Right lobe of liver (tissue), 6 donors: Measurements from ENCODE around the gene EEFSEC. TPM values are rescaled to one million over a fixed set of nuclear protein-coding genes. Genes with fewer than 3 reads are reported as not detected.

Source experiments
- ATAC-seq, 4 donors: fragments of 200-7000 bp; cut with Tn5 transposase; one replicate each; pipeline ENCODE4 v1.9.1; 2020; ENCODE audit warnings: mild to moderate bottlenecking in 4 of 4, moderate library complexity in 4 of 4
- DNase-seq, 3 donors: peaks; one replicate each; pipeline ENCODE4 v3.0.0-alpha.2; 2020
- H3K27ac ChIP-seq, 3 donors: fragments of 200-600 bp; one replicate each; pipeline ENCODE4 v1.8.0; 2022
- H3K27me3 ChIP-seq, 2 donors: fragments of 200-600 bp; one replicate each; pipeline ENCODE4 v1.8.0; 2022
- H3K36me3 ChIP-seq, 4 donors: fragments of 200-600 bp; sonication (generic) in 1 of 4; one replicate each; pipeline versions ENCODE4 v1.5.1 to v1.8.0; 2017 to 2022; ENCODE audit warnings: control low read depth in 1 of 4
- H3K4me1 ChIP-seq, 4 donors: fragments of 200-600 bp; sonication (generic) in 1 of 4; one replicate each; pipeline versions ENCODE4 v1.5.1 to v1.8.0; 2017 to 2022; ENCODE audit warnings: control low read depth in 1 of 4
- H3K4me3 ChIP-seq, 3 donors: fragments of 200-600 bp; one replicate each; pipeline ENCODE4 v1.8.0; 2022
- H3K9me3 ChIP-seq, 4 donors: fragments of 200-600 bp; sonication (generic) in 1 of 4; one replicate each; pipeline versions ENCODE4 v1.5.1 to v1.8.0; 2017 to 2022; ENCODE audit warnings: control low read depth in 1 of 4
- CTCF ChIP-seq, 4 donors: fragments of 200-600 bp in 3 of 4; fragments of 450-650 bp in 1 of 4; IDR thresholded peaks; one replicate each; pipeline versions ENCODE4 v1.5.1 to v1.8.0; 2016 to 2022; ENCODE audit warnings: antibody characterized with exemption in 4 of 4, mild to moderate bottlenecking in 2 of 4
- POLR2A ChIP-seq: fragments of 450-650 bp; IDR thresholded peaks from one replicate; pipeline ENCODE4 v1.6.1; 2017; ENCODE audit warnings: antibody characterized with exemption, mild to moderate bottlenecking
- WGBS: methylation state at CpG from one replicate; pipeline ENCODE4 v1.1.6; 2018; ENCODE audit warnings: low coverage, low lambda C conversion rate; ENCODE audit not compliant: insufficient coverage; ENCODE audit errors: missing lambda C conversion rate; 5-methylcytosine and 5-hydroxymethylcytosine counted together
- intact Hi-C, 2 donors: fragments of 100-400 bp; cut with DNase I; formaldehyde crosslinking; loops; one replicate each; pipeline versions ENCODE4 v1.11.2 to v1.14.1; 2022
- total RNA-seq, 6 experiments: library from RNA; depleted of rRNA in 2 of 6; stranded (reverse); fragments of >200 nt in 2 of 6; fragmentation: NEBNext Ultra II Directional in 3 of 6; extraction: Animal tissue kit (Norgen Biotek cat#: 25700) in 3 of 6; gene quantifications; one replicate each; pipeline versions ENCODE4 v1.1.0 to v1.2.4, GENCODE V29; 2016 to 2023
- donor health status: DM: no; HTN: yes; CAD: no.
- donor health status: DM: no; HTN: no; CAD: no.
- donor health status: DM: no; HTN: no; CAD: no.
- donor health status: DM: no; HTN: yes; CAD: no.
- donor health status: DM: no; HTN: yes; CAD: no.

Gene EEFSEC
- total RNA-seq, 6 experiments from 2014 or later = 10.1 to 24.0 (median 13.4) TPM

GRCh38 chr3:128408693-128409623, 255.7 kb downstream of the EEFSEC start:
- intact Hi-C loops = no loop called here
- TF ChIP-seq CTCF (IDR thresholded peaks at IDR 0.05) (no peak), POLR2A (no peak)
- Histone ChIP-seq H3K9me3 (no peaks in the 10 kb centered on the region), H3K27ac (no peak overlapping the region), H3K27me3 (no peaks in the 10 kb centered on the region), H3K4me1 (no peaks in the 10 kb centered on the region), H3K36me3 (no peaks in the 10 kb centered on the region), H3K4me3 (no peak overlapping the region)
- ATAC-seq = no peak
- DNase-seq = no peak
- 83% methylated on average over 3 of the region's 16 CpGs for WGBS

GRCh38 chr3:128409624-128410581, 256.6 kb downstream of the EEFSEC start:
- no peak overlapping the region for H3K27ac ChIP-seq
- WGBS = 20% methylated on average over 1 of the region's 18 CpGs
- H3K36me3 ChIP-seq = no peaks in the 10 kb centered on the region
- intact Hi-C loops = no loop called here
- H3K4me1 ChIP-seq = no peaks in the 10 kb centered on the region
- H3K4me3 ChIP-seq = no peak overlapping the region
- H3K27me3 ChIP-seq = no peaks in the 10 kb centered on the region
- ATAC-seq (no peak), DNase-seq (no peak)
- H3K9me3 ChIP-seq = no peaks in the 10 kb centered on the region
- no peak for TF ChIP-seq POLR2A
- TF ChIP-seq CTCF (IDR thresholded peaks at IDR 0.05) = no peak

GRCh38 chr3:128410669-128411573, 257.6 kb downstream of the EEFSEC start:
- 100% methylated on average over 1 of the region's 29 CpGs for WGBS
- no peaks in the 10 kb centered on the region for H3K4me1 ChIP-seq
- DNase-seq (no peak), ATAC-seq (no peak)
- no peak for TF ChIP-seq CTCF (IDR thresholded peaks at IDR 0.05)
- TF ChIP-seq POLR2A = no peak
- intact Hi-C loops = no loop called here
- no peaks in the 10 kb centered on the region for H3K27me3 ChIP-seq
- H3K27ac ChIP-seq = no peak overlapping the region
- H3K36me3 ChIP-seq = no peaks in the 10 kb centered on the region
- no peaks in the 10 kb centered on the region for H3K9me3 ChIP-seq
- H3K4me3 ChIP-seq = no peak overlapping the region

GRCh38 chr3:128411574-128412064, 258.3 kb downstream of the EEFSEC start:
- WGBS = 72% methylated on average over 3 of the region's 18 CpGs
- ATAC-seq = no peak
- no peak overlapping the region for H3K27ac ChIP-seq
- TF ChIP-seq CTCF (IDR thresholded peaks at IDR 0.05) = no peak
- intact Hi-C loops = no loop called here
- no peak overlapping the region for H3K4me3 ChIP-seq
- no peaks in the 10 kb centered on the region for H3K36me3 ChIP-seq
- H3K9me3 ChIP-seq = no peaks in the 10 kb centered on the region
- no peaks in the 10 kb centered on the region for H3K4me1 ChIP-seq
- no peak for DNase-seq
- H3K27me3 ChIP-seq = no peaks in the 10 kb centered on the region
